Measurements from ENCODE around the gene MAD1L1.

GRCh38 chr7:2014391-2015241 is 218.1 kb downstream of the MAD1L1 start:
- TF ChIP-seq CTCF (IDR thresholded peaks at IDR 0.05; ENCODE audit: insufficient read depth, low read length, poor library complexity, severe bottlenecking) = no peak
- no peak for TF ChIP-seq EZH2phosphoT487 (conservative IDR thresholded peaks at IDR 0.05; ENCODE audit: low read length)
